C4-2B (cell line): Measurements from ENCODE around the gene BRSK2.

Experiments
- CTCF ChIP-seq: fragments of 450-650 bp; conservative IDR thresholded peaks from 2 replicates; pipeline ENCODE4 v1.5.1; 2017; ENCODE audit warnings: mild to moderate bottlenecking
- ZFX ChIP-seq: fragments of 450-650 bp; IDR thresholded peaks from 2 replicates; pipeline ENCODE4 v1.6.1; 2017

- TF ChIP-seq CTCF: no peak
- no peak for TF ChIP-seq ZFX
These were observed 91.1 kb downstream of the BRSK2 start for GRCh38 chr11:1480555-1481482.
